Measurements from ENCODE around the gene ZNF496. TPM values are rescaled to one million over a fixed set of nuclear protein-coding genes. Genes with fewer than 3 reads are reported as not detected.
A peak's percentile ranks its signal among the peaks of the same experiment; 100 is the strongest.
"Not testable (repeated sequence)": the region's sequence is repeated elsewhere in the genome, so short reads cannot be mapped to it uniquely, and the experiment has no call there.

ZNF496 gene
- total RNA-seq, 2 donors from 2014 or later: 11.4 to 14.1 TPM

GRCh38 chr1:247298701-247299100 lies 33.0 kb downstream of the ZNF496 start:
- peak in 1 of 2 donors; percentile 28 for DNase-seq
- ATAC-seq: peak; percentile 31
- intact Hi-C loops (cut with DNase I, micrococcal nuclease): no loop called here

- intact Hi-C loops (cut with DNase I, micrococcal nuclease): no loop called here
- DNase-seq (no peak), ATAC-seq (peak; percentile 72)
Observed at GRCh38 chr1:247298124-247298481, 33.6 kb downstream of the ZNF496 start.

GRCh38 chr1:247297263-247298123 lies 34.2 kb downstream of the ZNF496 start:
- intact Hi-C loops (cut with DNase I, micrococcal nuclease): no loop called here
- DNase-seq (no peak), ATAC-seq (peak; percentile 70)

GRCh38 chr1:247296599-247297180 lies 35.0 kb downstream of the ZNF496 start:
- intact Hi-C loops (cut with DNase I, micrococcal nuclease): no loop called here
- DNase-seq (no peak), ATAC-seq (no peak)

GRCh38 chr1:247295746-247296145 lies 35.9 kb downstream of the ZNF496 start:
- DNase-seq: no peak
- ATAC-seq: no peak
- intact Hi-C loops (cut with DNase I, micrococcal nuclease): no loop called here

GRCh38 chr1:247295274-247295684 lies 36.4 kb downstream of the ZNF496 start:
- no peak for ATAC-seq
- intact Hi-C loops (cut with DNase I, micrococcal nuclease): no loop called here

GRCh38 chr1:247294282-247294681 lies 37.4 kb downstream of the ZNF496 start:
- intact Hi-C loops (cut with DNase I, micrococcal nuclease): no loop called here
- DNase-seq (no peak), ATAC-seq (no peak)

More at GRCh38 chr1:247295274-247295684, 36.4 kb downstream of the ZNF496 start:
- DNase-seq: no peak

- DNase-seq (no peak), ATAC-seq (no peak)
- intact Hi-C loops (cut with DNase I, micrococcal nuclease): no loop called here
Observed at GRCh38 chr1:247293047-247293446, 38.6 kb downstream of the ZNF496 start.

GRCh38 chr1:247291833-247292561 lies 39.7 kb downstream of the ZNF496 start:
- DNase-seq: no peak
- intact Hi-C loops (cut with DNase I, micrococcal nuclease): no loop called here
- ATAC-seq: no peak

GRCh38 chr1:247291161-247291560 lies 40.5 kb downstream of the ZNF496 start:
- ATAC-seq (no peak), DNase-seq (no peak)
- intact Hi-C loops (cut with DNase I, micrococcal nuclease): no loop called here

GRCh38 chr1:247290576-247290975 lies 41.1 kb downstream of the ZNF496 start:
- ATAC-seq: no peak
- no peak for DNase-seq
- intact Hi-C loops (cut with DNase I, micrococcal nuclease): no loop called here

- intact Hi-C loops (cut with DNase I, micrococcal nuclease); DNase-seq; ATAC-seq: not testable (repeated sequence)
Observed at GRCh38 chr1:247289274-247289892, 42.3 kb downstream of the ZNF496 start.

GRCh38 chr1:247288341-247288740 lies 43.3 kb downstream of the ZNF496 start:
- ATAC-seq (no peak), DNase-seq (no peak)

GRCh38 chr1:247287460-247287859 lies 44.2 kb downstream of the ZNF496 start:
- intact Hi-C loops (cut with DNase I, micrococcal nuclease): no loop called here
- ATAC-seq (no peak), DNase-seq (no peak)

More at GRCh38 chr1:247288341-247288740, 43.3 kb downstream of the ZNF496 start:
- intact Hi-C loops (cut with DNase I, micrococcal nuclease): no loop called here

- no peak for DNase-seq
- no peak for ATAC-seq
- intact Hi-C loops (cut with DNase I, micrococcal nuclease): no loop called here
Observed at GRCh38 chr1:247286134-247286670, 45.5 kb downstream of the ZNF496 start.

- ATAC-seq (no peak), DNase-seq (no peak)
Observed at GRCh38 chr1:247281001-247281574, 50.6 kb downstream of the ZNF496 start.

GRCh38 chr1:247277191-247277590 lies 54.5 kb downstream of the ZNF496 start:
- no peak for ATAC-seq
- no peak for DNase-seq
- intact Hi-C loops (cut with DNase I, micrococcal nuclease): no loop called here

More at GRCh38 chr1:247281001-247281574, 50.6 kb downstream of the ZNF496 start:
- intact Hi-C loops (cut with DNase I, micrococcal nuclease): no loop called here

- DNase-seq (no peak), ATAC-seq (peak; percentile 89)
- intact Hi-C loops (cut with DNase I, micrococcal nuclease): no loop called here
Observed at GRCh38 chr1:247274605-247275256, 56.9 kb downstream of the ZNF496 start.
